ENCODE results near the gene DMXL1.

Gene DMXL1

DNA sequence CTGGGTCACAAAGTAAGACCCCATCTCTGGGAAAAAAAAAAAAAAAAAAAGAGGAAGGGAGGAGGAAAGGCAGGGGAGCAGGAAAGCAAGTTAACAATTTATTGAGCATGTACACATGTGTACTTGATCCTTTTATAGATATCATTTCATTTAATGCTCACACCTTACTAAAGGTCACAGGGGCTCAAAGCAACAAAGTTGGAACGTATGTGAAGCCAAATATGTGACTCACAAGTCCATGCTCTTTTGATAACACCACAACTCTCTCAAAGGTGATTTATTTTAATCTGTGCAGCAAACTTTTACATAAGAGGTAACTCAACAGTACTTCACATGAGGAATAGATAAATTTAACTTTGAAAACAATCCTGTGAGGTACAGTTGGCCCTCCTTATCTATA lies 48.1 kb upstream of the DMXL1 start:
- Histone ChIP-seq H3K27ac (ENCODE audit: low read length) (no peak overlapping the region), H3K27me3 (ENCODE audit: insufficient read depth, low read length, poor library complexity) (no peaks in the 10 kb centered on the region), H3K9me3 (ENCODE audit: insufficient read depth, low read length, severe bottlenecking) (no peaks in the 10 kb centered on the region), H3K9ac (ENCODE audit: low read depth, low read length) (no peak overlapping the region), H4K20me1 (ENCODE audit: insufficient read depth, low read length) (no peaks in the 10 kb centered on the region), H2AFZ (ENCODE audit: low read depth, low read length) (0 out of 2 replicates have a peak overlapping the region, but pooled peaks have one; percentile 36), H3K4me1 (ENCODE audit: insufficient read depth, low read length) (no peaks in the 10 kb centered on the region), H3K36me3 (ENCODE audit: insufficient read depth, low read length) (no peaks in the 10 kb centered on the region), H3K4me2 (ENCODE audit: insufficient read depth, low read length) (no peak overlapping the region), H3K79me2 (ENCODE audit: insufficient read depth, low read length) (no peaks in the 10 kb centered on the region), H3K4me3 (ENCODE audit: low read depth in 1 of 2, low read length in 2 of 2) (no peak overlapping the region)
- DNase-seq (no peak), ATAC-seq (ENCODE audit: insufficient read depth, low read depth) (no peak)
- TF ChIP-seq, protein P1, sequence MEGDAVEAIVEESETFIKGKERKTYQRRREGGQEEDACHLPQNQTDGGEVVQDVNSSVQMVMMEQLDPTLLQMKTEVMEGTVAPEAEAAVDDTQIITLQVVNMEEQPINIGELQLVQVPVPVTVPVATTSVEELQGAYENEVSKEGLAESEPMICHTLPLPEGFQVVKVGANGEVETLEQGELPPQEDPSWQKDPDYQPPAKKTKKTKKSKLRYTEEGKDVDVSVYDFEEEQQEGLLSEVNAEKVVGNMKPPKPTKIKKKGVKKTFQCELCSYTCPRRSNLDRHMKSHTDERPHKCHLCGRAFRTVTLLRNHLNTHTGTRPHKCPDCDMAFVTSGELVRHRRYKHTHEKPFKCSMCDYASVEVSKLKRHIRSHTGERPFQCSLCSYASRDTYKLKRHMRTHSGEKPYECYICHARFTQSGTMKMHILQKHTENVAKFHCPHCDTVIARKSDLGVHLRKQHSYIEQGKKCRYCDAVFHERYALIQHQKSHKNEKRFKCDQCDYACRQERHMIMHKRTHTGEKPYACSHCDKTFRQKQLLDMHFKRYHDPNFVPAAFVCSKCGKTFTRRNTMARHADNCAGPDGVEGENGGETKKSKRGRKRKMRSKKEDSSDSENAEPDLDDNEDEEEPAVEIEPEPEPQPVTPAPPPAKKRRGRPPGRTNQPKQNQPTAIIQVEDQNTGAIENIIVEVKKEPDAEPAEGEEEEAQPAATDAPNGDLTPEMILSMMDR (IDR thresholded peaks at IDR 0.05; ENCODE audit: borderline replicate concordance, extremely low read depth, low read length, poor library complexity, severe bottlenecking): no peak
- no peak for TF ChIP-seq EZH2 (IDR thresholded peaks at IDR 0.05; ENCODE audit: borderline replicate concordance, low read depth, low read length, severe bottlenecking)

DNA sequence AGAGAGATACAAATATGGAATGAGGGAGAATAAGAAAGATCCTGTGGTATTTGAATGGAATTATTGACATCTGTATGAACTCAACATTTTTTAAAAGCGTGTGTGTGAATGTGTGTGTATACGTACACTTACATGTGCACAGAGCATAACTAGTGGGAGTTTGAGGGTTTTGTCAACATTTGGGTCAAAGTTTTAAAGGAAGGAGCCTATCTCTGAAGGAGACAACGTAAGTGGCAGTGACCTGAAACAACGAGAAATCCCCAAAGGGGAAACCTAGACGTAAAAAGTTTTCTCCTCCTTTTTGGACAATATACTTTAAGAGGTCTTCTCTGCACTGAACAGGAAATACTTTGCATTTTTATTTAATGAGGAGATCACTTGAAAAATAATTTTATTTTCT lies 42.3 kb upstream of the DMXL1 start:
- H3K27ac ChIP-seq (ENCODE audit: low read length): no peak overlapping the region
- H2AFZ ChIP-seq (ENCODE audit: low read depth, low read length): peak overlapping the region; percentile 46; the same call in 1 of the 2 replicates
- no peaks in the 10 kb centered on the region for H3K36me3 ChIP-seq (ENCODE audit: insufficient read depth, low read length)
- H4K20me1 ChIP-seq (ENCODE audit: insufficient read depth, low read length): no peaks in the 10 kb centered on the region
- ATAC-seq (ENCODE audit: insufficient read depth, low read depth): no peak
- H3K27me3 ChIP-seq (ENCODE audit: insufficient read depth, low read length, poor library complexity): no peaks in the 10 kb centered on the region
- H3K9ac ChIP-seq (ENCODE audit: low read depth, low read length): no peak overlapping the region
- H3K9me3 ChIP-seq (ENCODE audit: insufficient read depth, low read length, severe bottlenecking): no peaks in the 10 kb centered on the region
- no peak for DNase-seq
- no peak for TF ChIP-seq EZH2 (IDR thresholded peaks at IDR 0.05; ENCODE audit: borderline replicate concordance, low read depth, low read length, severe bottlenecking)
- TF ChIP-seq, protein P1 (IDR thresholded peaks at IDR 0.05; ENCODE audit: borderline replicate concordance, extremely low read depth, low read length, poor library complexity, severe bottlenecking): no peak
- H3K4me3 ChIP-seq (ENCODE audit: low read depth in 1 of 2, low read length in 2 of 2): no peak overlapping the region
- peaks cover 26% of the 10 kb centered on the region for H3K4me1 ChIP-seq (ENCODE audit: insufficient read depth, low read length)
- no peak overlapping the region for H3K4me2 ChIP-seq (ENCODE audit: insufficient read depth, low read length)
- H3K79me2 ChIP-seq (ENCODE audit: insufficient read depth, low read length): no peaks in the 10 kb centered on the region

DNA sequence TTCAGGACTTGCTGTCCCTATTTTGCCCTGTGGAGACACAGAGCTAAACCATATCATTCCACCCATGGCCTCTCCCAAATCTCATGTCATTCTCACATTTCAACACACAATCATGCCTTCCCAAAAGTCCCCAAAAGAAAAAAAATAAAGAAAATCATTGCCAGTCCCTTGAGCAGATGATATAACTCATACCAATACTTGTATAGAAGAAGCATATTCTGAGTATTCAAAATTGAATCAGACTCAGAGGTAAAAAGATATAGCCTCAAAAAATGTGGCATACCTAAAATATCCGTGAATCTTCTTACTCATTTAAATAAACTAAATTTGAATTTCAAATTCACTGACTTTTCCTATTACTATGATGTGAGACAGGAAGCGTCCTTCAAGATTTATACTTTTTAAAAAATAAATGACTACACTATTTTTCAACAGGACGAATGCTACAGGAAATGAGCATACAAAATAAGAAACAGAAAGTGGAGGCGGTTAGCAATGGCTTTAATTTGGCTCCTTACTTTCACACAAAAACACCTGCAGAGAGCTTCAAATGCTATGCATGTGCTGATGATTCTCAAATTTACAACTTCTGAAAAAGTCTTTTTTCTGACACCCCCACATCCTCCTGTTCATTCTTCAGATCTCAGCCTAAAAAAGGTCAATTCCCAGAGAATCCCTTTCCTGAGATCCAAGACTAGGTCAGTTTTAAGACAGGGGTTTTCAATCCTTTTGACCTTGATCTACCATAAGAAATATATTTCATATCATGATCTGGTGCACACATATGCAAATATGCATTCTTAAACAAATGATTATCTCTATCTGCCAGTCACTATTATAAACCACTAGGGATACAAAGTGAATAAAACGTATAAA lies 39.6 kb upstream of the DMXL1 start:
- peak overlapping the region; percentile 35 for H3K9ac ChIP-seq (ENCODE audit: low read depth, low read length)
- ATAC-seq (ENCODE audit: insufficient read depth, low read depth) (peak; percentile 88), DNase-seq (peak; percentile 26)
- peak overlapping the region; percentile 71 for H2AFZ ChIP-seq (ENCODE audit: low read depth, low read length)
- H3K4me1 ChIP-seq (ENCODE audit: insufficient read depth, low read length): peaks cover 26% of the 10 kb centered on the region
- 0 out of 4 replicates have a peak overlapping the region, but pooled peaks of 1 of the 2 experiments have one; percentile 9 for H3K4me3 ChIP-seq (ENCODE audit: low read depth in 1 of 2, low read length in 2 of 2)
- no peaks in the 10 kb centered on the region for H3K27me3 ChIP-seq (ENCODE audit: insufficient read depth, low read length, poor library complexity)
- H3K4me2 ChIP-seq (ENCODE audit: insufficient read depth, low read length): peak overlapping the region; percentile 46
- H3K79me2 ChIP-seq (ENCODE audit: insufficient read depth, low read length): no peaks in the 10 kb centered on the region
- H3K27ac ChIP-seq (ENCODE audit: low read length): peak overlapping the region; percentile 82
- no peaks in the 10 kb centered on the region for H3K9me3 ChIP-seq (ENCODE audit: insufficient read depth, low read length, severe bottlenecking)
- TF ChIP-seq, protein P1 (IDR thresholded peaks at IDR 0.05; ENCODE audit: borderline replicate concordance, extremely low read depth, low read length, poor library complexity, severe bottlenecking): no peak
- TF ChIP-seq EZH2 (IDR thresholded peaks at IDR 0.05; ENCODE audit: borderline replicate concordance, low read depth, low read length, severe bottlenecking): no peak
- H4K20me1 ChIP-seq (ENCODE audit: insufficient read depth, low read length): no peaks in the 10 kb centered on the region
- no peaks in the 10 kb centered on the region for H3K36me3 ChIP-seq (ENCODE audit: insufficient read depth, low read length)
